ENCODE data around the gene PINK1. TPM values are rescaled to one million over a fixed set of nuclear protein-coding genes. Genes with fewer than 3 reads are reported as not detected.
A peak's percentile ranks its signal among the peaks of the same experiment; 100 is the strongest.

PINK1 gene
- total RNA-seq, 1 experiment from 2014 or later: 17.0 TPM

GRCh38 chr1:20589331-20590278, 43.7 kb upstream of the PINK1 start:
- H4K8ac ChIP-seq (replicated peaks; ENCODE audit: insufficient read length, low read depth, low read length): no peak overlapping the region
- no peak overlapping the region for H2BK15ac ChIP-seq (ENCODE audit: low read depth, low read length)
- no CpG with 5 or more reads among the region's 24 CpGs for WGBS (ENCODE audit: extremely low coverage, insufficient read length, low lambda C conversion rate)
- H3K4me3 Mint-ChIP-seq: peak overlapping the region; percentile 34 to 66
- H3K14ac ChIP-seq (ENCODE audit: insufficient read depth, low read length): no peak overlapping the region
- H3K4ac ChIP-seq (ENCODE audit: low read depth, low read length): no peak overlapping the region
- no peaks in the 10 kb centered on the region; a peak in 2 of 5 replicates for H3K9me3 Mint-ChIP-seq
- H2BK20ac ChIP-seq (ENCODE audit: low read depth, low read length, poor library complexity, severe bottlenecking): no peak overlapping the region
- H4K20me1 ChIP-seq (ENCODE audit: control insufficient read depth, insufficient read depth, insufficient read length): peaks cover 2% of the 10 kb centered on the region
- peaks cover 13% of the 10 kb centered on the region for H3K27me3 Mint-ChIP-seq (ENCODE audit: low read depth)
- no peak overlapping the region for H3K56ac ChIP-seq (ENCODE audit: insufficient read length, low read depth, low read length)
- no peak overlapping the region for H2BK12ac ChIP-seq (ENCODE audit: insufficient read length, low read depth, low read length)
- no peak overlapping the region for H3K23ac ChIP-seq (ENCODE audit: insufficient read length, low read depth, low read length)
- H3K23me2 ChIP-seq (ENCODE audit: insufficient read length, low read depth, low read length, poor library complexity, severe bottlenecking): no peaks in the 10 kb centered on the region
- no peaks in the 10 kb centered on the region for H3K79me1 ChIP-seq (ENCODE audit: insufficient read depth, low read depth, low read length, poor library complexity, severe bottlenecking)
- peaks cover 26 to 32% of the 10 kb centered on the region in 2 experiments for H3K4me1 Mint-ChIP-seq
- TF ChIP-seq CTCF (conservative IDR thresholded peaks at IDR 0.05): no peak
- no peak overlapping the region for H2AFZ ChIP-seq (ENCODE audit: low read length)
- no peak overlapping the region for H4K91ac ChIP-seq (ENCODE audit: insufficient read length, low read depth, low read length)
- no peak for DNase-seq
- H3K36me3 Mint-ChIP-seq (ENCODE audit: insufficient read depth in 1 of 3, low read depth in 3 of 3): no peaks in the 10 kb centered on the region; a peak in 1 of 7 replicates
- no peak overlapping the region for H2BK120ac ChIP-seq (ENCODE audit: low read depth, low read length, poor library complexity, severe bottlenecking)
- H2AK5ac ChIP-seq (ENCODE audit: insufficient read length, low read length): no peak overlapping the region
- no peak overlapping the region for H3K9ac ChIP-seq (ENCODE audit: extremely low read depth, insufficient read length, low read length)
- H3K27ac ChIP-seq (ENCODE audit: insufficient read length, low read depth, low read length): no peak overlapping the region
- H3K18ac ChIP-seq (ENCODE audit: insufficient read length, low read depth, low read length): no peak overlapping the region
- no peaks in the 10 kb centered on the region for H3K4me1 ChIP-seq (ENCODE audit: insufficient read depth, low read length)
- no peak overlapping the region for H4K5ac ChIP-seq (ENCODE audit: insufficient read length, low read depth, low read length)
- peak overlapping the region in 1 of 3 experiments; percentile 40; a peak in 1 of 7 replicates for H3K27ac Mint-ChIP-seq
- no peaks in the 10 kb centered on the region for H3K9me3 ChIP-seq (ENCODE audit: control insufficient read depth, low read depth, low read length)
- H3T11ph ChIP-seq (ENCODE audit: low read length): no peak overlapping the region
- no peak overlapping the region for H2BK5ac ChIP-seq (ENCODE audit: insufficient read length, low read length)
- H3K79me2 ChIP-seq (ENCODE audit: insufficient read depth, low read length): no peaks in the 10 kb centered on the region
- H3K4me2 ChIP-seq (ENCODE audit: insufficient read depth, insufficient read length, low read length): no peak overlapping the region
- no peaks in the 10 kb centered on the region for H3K27me3 ChIP-seq (ENCODE audit: insufficient read depth, low read length)
